H1 (cell line): Measurements from ENCODE around the gene IL26.

Experiments used
- CHD7 ChIP-seq: fragments of 300-600 bp; sonication (generic); IDR thresholded peaks from 2 replicates; pipeline ENCODE4 v1.7.1; 2012; ENCODE audit warnings: low read length, moderate library complexity, mild to moderate bottlenecking, inconsistent platforms; ENCODE audit not compliant: insufficient replicate concordance
- RBBP5 ChIP-seq: IDR thresholded peaks from 2 replicates; pipeline ENCODE4 v1.7.1; 2012; ENCODE audit warnings: low read depth, mild to moderate bottlenecking, inconsistent platforms, low read length, moderate library complexity, borderline replicate concordance
- SP1 ChIP-seq: IDR thresholded peaks from 2 replicates; pipeline ENCODE4 v1.6.1; 2011; ENCODE audit warnings: low read depth, low read length
- TAF1 ChIP-seq: IDR thresholded peaks from 2 replicates; pipeline ENCODE4 v1.6.1; 2011; ENCODE audit warnings: mild to moderate bottlenecking, low read depth, low read length

- TF ChIP-seq CHD7 (no peak), RBBP5 (no peak), TAF1 (no peak), SP1 (no peak)
These were observed 35.3 kb downstream of the IL26 start for GRCh38 chr12:68190301-68190700.
